HCT116 (cell line): ENCODE measurements around the gene TPBG.

Experiments used
- CEBPB ChIP-seq: IDR thresholded peaks from 2 replicates; pipeline ENCODE4 v1.6.1; 2012; ENCODE audit warnings: low read depth
- CTCF ChIP-seq, 3 experiments: fragments of 200-600 bp in 1 of 3; sonication (generic) in 1 of 3; IDR thresholded peaks in 2 of 3; conservative IDR thresholded peaks in 1 of 3; 2 replicates each; pipeline ENCODE4 v1.5.1; 2012 to 2017; ENCODE audit warnings: low read depth in 2 of 3, low read length in 2 of 3, antibody characterized with exemption in 1 of 3, borderline replicate concordance in 1 of 3, control low read depth in 1 of 3, mild to moderate bottlenecking in 1 of 3, mixed read lengths in 1 of 3, mixed run types in 1 of 3, moderate library complexity in 1 of 3; ENCODE audit not compliant: insufficient read depth in 1 of 3
- JUND ChIP-seq: IDR thresholded peaks from 2 replicates; pipeline ENCODE4 v1.6.1; 2012
- POLR2AphosphoS5 ChIP-seq: IDR thresholded peaks from 2 replicates; pipeline ENCODE4 v1.6.1; 2011; ENCODE audit warnings: mild to moderate bottlenecking, low read depth, low read length, moderate library complexity
- REST ChIP-seq: IDR thresholded peaks from 2 replicates; pipeline ENCODE4 v1.6.1; 2012; ENCODE audit warnings: low read depth
- YY1 ChIP-seq: IDR thresholded peaks from 2 replicates; pipeline ENCODE4 v1.6.1; 2011; ENCODE audit warnings: low read length, low read depth, moderate library complexity, mild to moderate bottlenecking; ENCODE audit not compliant: insufficient replicate concordance; ENCODE audit errors: extremely low read depth

GRCh38 chr6:82397962-82398692 is 34.5 kb downstream of the TPBG start:
- TF ChIP-seq YY1 (no peak), POLR2AphosphoS5 (no peak), CTCF (IDR thresholded peaks at IDR 0.05 in 2 of 3, conservative IDR thresholded peaks at IDR 0.05 in 1 of 3; ENCODE audit: borderline replicate concordance in 1 of 3, insufficient read depth in 1 of 3, low read depth in 2 of 3, low read length in 2 of 3) (no peak), REST (no peak), CEBPB (peak; percentile 53), JUND (no peak; the same call in 1 of the 2 replicates)
